ENCODE data around the gene FZD2.

DNA sequence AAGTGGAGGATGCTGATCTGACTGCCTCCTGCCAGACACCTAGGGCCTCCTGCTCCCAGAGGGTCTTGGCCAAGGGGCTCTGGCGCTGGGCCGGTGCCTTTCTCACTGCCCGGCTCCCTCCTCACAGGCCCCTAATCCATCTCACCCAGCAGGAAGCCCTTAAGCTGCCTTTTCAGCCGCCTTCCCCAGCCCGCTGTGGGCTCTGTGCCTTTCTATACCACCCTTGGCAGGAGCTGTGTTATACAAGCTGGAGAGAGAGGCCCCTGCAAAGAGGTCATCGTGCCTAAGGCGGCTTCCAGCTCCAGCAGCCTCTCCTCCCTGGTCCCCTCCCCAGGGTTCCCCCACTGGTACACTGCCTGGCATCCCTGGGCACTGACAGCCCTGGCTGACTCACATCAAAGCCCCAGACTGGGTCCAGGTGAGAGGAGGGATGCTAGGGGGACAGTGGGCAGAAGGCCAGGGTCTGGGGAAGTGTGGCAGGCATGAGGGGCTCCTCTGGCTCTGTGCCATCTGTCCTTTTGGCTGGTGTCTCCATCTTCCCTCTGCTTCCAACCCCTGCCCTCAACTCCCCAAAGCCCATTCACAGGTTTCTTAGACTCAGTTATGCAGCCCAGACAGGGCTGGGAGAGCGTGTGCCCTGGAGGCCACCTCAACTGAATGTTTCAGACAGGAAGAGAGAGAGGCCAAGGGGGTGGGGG is 15.3 kb upstream of the FZD2 start:
- TF ChIP-seq GATA3 (IDR thresholded peaks at IDR 0.05; ENCODE audit: low read depth, low read length) (no peak), GATA2 (IDR thresholded peaks at IDR 0.05; ENCODE audit: low read depth, low read length) (no peak)

All from SH-SY5Y (cell line).